ENCODE results near the gene CCDC28A.
"Not testable (repeated sequence)": the region's sequence is repeated elsewhere in the genome, so short reads cannot be mapped to it uniquely, and the experiment has no call there.

Gene CCDC28A

GRCh38 chr6:138773177-138774091 lies at the start of gene CCDC28A:
CCDC28A (plus strand) TSS chr6:138773769; CDS start chr6:138776121, 2,352 bp downstream.
- DNase-seq (ENCODE audit: extremely low spot score), result peak; percentile 97
- CTCF ChIA-PET, result interaction anchor here (1.1 kb wide), 1 partner anchor 15 kb away, joined by 3 read pairs; no protein-coding TSS in a partner anchor
- POLR2A ChIA-PET, result interaction anchor here (0.6 to 2.7 kb wide), 21 partner anchors 9 to 668 kb away, joined by 3 to 14 read pairs (median 3); partner anchors contain the start of gene NHSL1
- peak; percentile 95 for TF ChIP-seq L3MBTL2 (conservative IDR thresholded peaks at IDR 0.05)
- TF ChIP-seq ARNT (IDR thresholded peaks at IDR 0.05), result no peak
- TF ChIP-seq FOXM1 (IDR thresholded peaks at IDR 0.05; ENCODE audit: borderline replicate concordance), result no peak
- TF ChIP-seq LEF1 (IDR thresholded peaks at IDR 0.05; ENCODE audit: borderline replicate concordance), result no peak
- no peak for TF ChIP-seq ZNF384 (IDR thresholded peaks at IDR 0.05)
- TF ChIP-seq CTBP1 (IDR thresholded peaks at IDR 0.05; ENCODE audit: borderline replicate concordance), result no peak
- TF ChIP-seq TARDBP (IDR thresholded peaks at IDR 0.05), result no peak
- peak; percentile 74 for TF ChIP-seq ELF4 (IDR thresholded peaks at IDR 0.05)
- no peak for TF ChIP-seq SP1 (IDR thresholded peaks at IDR 0.05)
- peak; percentile 89 for TF ChIP-seq FOXK2 (IDR thresholded peaks at IDR 0.05)
- TF ChIP-seq FOXA1 (IDR thresholded peaks at IDR 0.05), result no peak
- peak; percentile 82 for TF ChIP-seq PKNOX1 (IDR thresholded peaks at IDR 0.05)
- peak; percentile 49; the same call in 1 of the 2 replicates for TF ChIP-seq NFRKB (IDR thresholded peaks at IDR 0.05)
- TF ChIP-seq HDGF (IDR thresholded peaks at IDR 0.05; ENCODE audit: borderline replicate concordance), result no peak
- TF ChIP-seq SUZ12 (IDR thresholded peaks at IDR 0.05), result no peak
- TF ChIP-seq BHLHE40 (IDR thresholded peaks at IDR 0.05; ENCODE audit: borderline replicate concordance), result no peak

DNA sequence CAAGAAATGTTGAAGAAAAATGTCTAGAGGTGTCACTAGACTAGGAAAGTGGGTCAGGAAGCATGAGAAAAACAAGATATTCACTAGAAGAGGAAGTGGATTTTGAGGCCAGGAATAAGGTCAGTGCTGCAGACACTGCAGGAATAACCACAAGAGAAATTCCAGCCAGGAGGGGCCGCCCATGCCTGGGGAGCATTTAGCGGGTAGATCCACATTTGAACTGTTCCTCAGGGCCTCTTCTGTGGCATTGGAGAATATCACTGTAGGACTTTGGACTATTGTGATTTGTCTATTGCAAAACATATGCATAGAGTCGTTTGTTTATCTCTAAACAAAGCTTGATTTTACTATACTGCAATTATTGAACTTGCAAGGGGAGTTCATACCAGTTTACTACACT lies 49.6 kb upstream of the CCDC28A start:
- CTCF ChIA-PET, result interaction anchor here (0.6 kb wide), 1 partner anchor 12 kb away, joined by 3 read pairs; no protein-coding TSS in a partner anchor
- no peak for DNase-seq (ENCODE audit: extremely low spot score)
- POLR2A ChIA-PET, result no interaction called here
- TF ChIP-seq TARDBP (IDR thresholded peaks at IDR 0.05), result no peak
- TF ChIP-seq FOXA1 (IDR thresholded peaks at IDR 0.05), result no peak
- no peak for TF ChIP-seq SUZ12 (IDR thresholded peaks at IDR 0.05)
- TF ChIP-seq ARNT (IDR thresholded peaks at IDR 0.05), result no peak
- TF ChIP-seq CTBP1 (IDR thresholded peaks at IDR 0.05; ENCODE audit: borderline replicate concordance), result no peak
- no peak for TF ChIP-seq ZNF384 (IDR thresholded peaks at IDR 0.05)
- no peak for TF ChIP-seq L3MBTL2 (conservative IDR thresholded peaks at IDR 0.05)
- TF ChIP-seq HDGF (IDR thresholded peaks at IDR 0.05; ENCODE audit: borderline replicate concordance), result no peak
- TF ChIP-seq SP1 (IDR thresholded peaks at IDR 0.05), result no peak
- no peak for TF ChIP-seq FOXK2 (IDR thresholded peaks at IDR 0.05)

GRCh38 chr6:138726066-138726756 lies 47.4 kb upstream of the CCDC28A start:
- POLR2A ChIA-PET, result no interaction called here
- CTCF ChIA-PET, result interaction anchor here (0.7 kb wide), 2 partner anchors 136 to 395 kb away, joined by 5 to 7 read pairs; no protein-coding TSS in a partner anchor

GRCh38 chr6:138726757-138727097 lies 46.8 kb upstream of the CCDC28A start:
- CTCF ChIA-PET, result no interaction called here
- no peak for DNase-seq (ENCODE audit: extremely low spot score)
- POLR2A ChIA-PET, result no interaction called here
- TF ChIP-seq TARDBP (IDR thresholded peaks at IDR 0.05) (no peak), NFRKB (IDR thresholded peaks at IDR 0.05) (no peak), ARNT (IDR thresholded peaks at IDR 0.05) (no peak), CTBP1 (IDR thresholded peaks at IDR 0.05; ENCODE audit: borderline replicate concordance) (no peak), FOXM1 (IDR thresholded peaks at IDR 0.05; ENCODE audit: borderline replicate concordance) (no peak), SUZ12 (IDR thresholded peaks at IDR 0.05) (no peak), SP1 (IDR thresholded peaks at IDR 0.05) (no peak), BHLHE40 (IDR thresholded peaks at IDR 0.05; ENCODE audit: borderline replicate concordance) (no peak), LEF1 (IDR thresholded peaks at IDR 0.05; ENCODE audit: borderline replicate concordance) (no peak), FOXA1 (IDR thresholded peaks at IDR 0.05) (no peak), ELF4 (IDR thresholded peaks at IDR 0.05) (no peak), HDGF (IDR thresholded peaks at IDR 0.05; ENCODE audit: borderline replicate concordance) (no peak)

More at GRCh38 chr6:138726066-138726756, 47.4 kb upstream of the CCDC28A start:
- DNase-seq (ENCODE audit: extremely low spot score), result no peak
- TF ChIP-seq BHLHE40 (IDR thresholded peaks at IDR 0.05; ENCODE audit: borderline replicate concordance), result no peak
- TF ChIP-seq HDGF (IDR thresholded peaks at IDR 0.05; ENCODE audit: borderline replicate concordance), result no peak
- TF ChIP-seq TARDBP (IDR thresholded peaks at IDR 0.05), result no peak
- TF ChIP-seq SUZ12 (IDR thresholded peaks at IDR 0.05), result no peak
- TF ChIP-seq SP1 (IDR thresholded peaks at IDR 0.05), result no peak
- TF ChIP-seq NFRKB (IDR thresholded peaks at IDR 0.05), result no peak

- no peak for TF ChIP-seq PKNOX1 (IDR thresholded peaks at IDR 0.05)
- TF ChIP-seq LEF1 (IDR thresholded peaks at IDR 0.05; ENCODE audit: borderline replicate concordance), result no peak
- TF ChIP-seq SP1 (IDR thresholded peaks at IDR 0.05), result no peak
- no peak for TF ChIP-seq NFRKB (IDR thresholded peaks at IDR 0.05)
- TF ChIP-seq FOXK2 (IDR thresholded peaks at IDR 0.05), result no peak
- no peak for TF ChIP-seq ELF4 (IDR thresholded peaks at IDR 0.05)
- ChIA-PET POLR2A (no interaction called here), CTCF (no interaction called here)
- no peak for DNase-seq (ENCODE audit: extremely low spot score)
Observed at GRCh38 chr6:138727182-138727581, 46.4 kb upstream of the CCDC28A start.

GRCh38 chr6:138728662-138729061 lies 44.9 kb upstream of the CCDC28A start:
- no peak for DNase-seq (ENCODE audit: extremely low spot score)
- TF ChIP-seq SUZ12 (IDR thresholded peaks at IDR 0.05) (no peak), ARNT (IDR thresholded peaks at IDR 0.05) (no peak), FOXK2 (IDR thresholded peaks at IDR 0.05) (no peak)
- POLR2A ChIA-PET, result no interaction called here
- CTCF ChIA-PET, result no interaction called here

- DNase-seq (ENCODE audit: extremely low spot score); CTCF ChIA-PET; POLR2A ChIA-PET: not testable (repeated sequence)
Observed at GRCh38 chr6:138730037-138730436, 43.5 kb upstream of the CCDC28A start.
